H1 (cell line): Measurements from ENCODE around the gene FEZF1. TPM values are rescaled to one million over a fixed set of nuclear protein-coding genes. Genes with fewer than 3 reads are reported as not detected.

Experiments used
- CHD7 ChIP-seq: fragments of 300-600 bp; sonication (generic); IDR thresholded peaks from 2 replicates; pipeline ENCODE4 v1.7.1; 2012; ENCODE audit warnings: low read length, moderate library complexity, mild to moderate bottlenecking, inconsistent platforms; ENCODE audit not compliant: insufficient replicate concordance
- EGR1 ChIP-seq: IDR thresholded peaks from 2 replicates; pipeline ENCODE4 v1.6.1; 2011; ENCODE audit warnings: low read depth, low read length, borderline replicate concordance
- EZH2 ChIP-seq: fragments of 200-600 bp; sonication (generic); IDR thresholded peaks from 2 replicates; pipeline ENCODE4 v1.7.1; 2012; ENCODE audit warnings: low read depth, mild to moderate bottlenecking, moderate library complexity, low read length, inconsistent platforms; ENCODE audit not compliant: severe bottlenecking
- KDM4A ChIP-seq: IDR thresholded peaks from one replicate; pipeline ENCODE4 v1.7.1; 2012; ENCODE audit warnings: low read depth, mild to moderate bottlenecking, moderate library complexity, low read length, inconsistent platforms; ENCODE audit not compliant: severe bottlenecking
- KDM5A ChIP-seq: fragments of 200-600 bp; IDR thresholded peaks from 2 replicates; pipeline ENCODE4 v1.7.1; 2012; ENCODE audit warnings: mild to moderate bottlenecking, low read length, inconsistent platforms, mixed read lengths
- POU5F1 ChIP-seq: IDR thresholded peaks from 2 replicates; pipeline ENCODE4 v1.6.1; 2011; ENCODE audit warnings: low read depth, mild to moderate bottlenecking, low read length, moderate library complexity
- RAD21 ChIP-seq, 2 experiments: IDR thresholded peaks in 1 of 2; conservative IDR thresholded peaks in 1 of 2; 2 replicates each; pipeline ENCODE4 v1.6.1; 2011; ENCODE audit warnings: low read depth in 2 of 2, low read length in 2 of 2, improper control_type of control experiment in 1 of 2, inconsistent platforms in 1 of 2, mild to moderate bottlenecking in 1 of 2, moderate library complexity in 1 of 2
- SP1 ChIP-seq: IDR thresholded peaks from 2 replicates; pipeline ENCODE4 v1.6.1; 2011; ENCODE audit warnings: low read depth, low read length
- SP4 ChIP-seq: IDR thresholded peaks from 2 replicates; pipeline ENCODE4 v1.6.1; 2012; ENCODE audit warnings: low read length, inconsistent platforms
- SUZ12 ChIP-seq: fragments of 200-600 bp; sonication (generic); IDR thresholded peaks from 2 replicates; pipeline ENCODE4 v1.6.1; 2012; ENCODE audit warnings: mild to moderate bottlenecking, inconsistent platforms, low read length, moderate library complexity, mixed read lengths
- polyA plus RNA-seq, 7 experiments: library from polyadenylated mRNA; depleted of rRNA in 3 of 7; stranded (reverse) in 5 of 7; unstranded in 2 of 7; fragments of >200 nt in 5 of 7; fragments of 200-250 nt in 2 of 7; gene quantifications; 1 replicate in 5 of 7; 2 replicates in 1 of 7; 4 replicates in 1 of 7; pipeline versions ENCODE4 v1.2.1 to v1.2.3, GENCODE V29; 2011 to 2013; ENCODE audit warnings: missing spikeins in 2 of 7, mixed read lengths in 2 of 7
- total RNA-seq: library from RNA; stranded (reverse); fragmentation: NEBNext Ultra II Directional; extraction: Animal tissue kit (Norgen Biotek cat#: 25700); gene quantifications from 2 replicates; pipeline ENCODE4 v1.2.1, GENCODE V29; 2021

FEZF1 gene
- total and polyA plus RNA-seq, 2 of the 8 experiments (the other 6 are each of a cell fraction or from before 2014, with no cell fraction given), result 10.6 to 15.7 TPM

- TF ChIP-seq CHD7 (no peak), POU5F1 (no peak), KDM5A (no peak), RAD21 (IDR thresholded peaks at IDR 0.05 in 1 of 2, conservative IDR thresholded peaks at IDR 0.05 in 1 of 2; ENCODE audit: low read depth in 2 of 2, low read length in 2 of 2) (no peak; a peak in 1 of 4 replicates), SP1 (no peak), EGR1 (no peak), SP4 (no peak), SUZ12 (peak; percentile 95), EZH2 (peak; percentile 92), KDM4A (peak; percentile 73)
Observed at GRCh38 chr7:122300211-122300932, 4.2 kb downstream of the FEZF1 start (continued).
